ENCODE data around the gene DLG4.
A peak's percentile ranks its signal among the peaks of the same experiment; 100 is the strongest.

DLG4 gene

GRCh38 chr17:7219812-7220592 lies at the start of gene DLG4, which contains the start of gene ACADVL:
Gene DLG4, minus strand, starts transcription at chr17:7219836.
Gene ACADVL, plus strand, starts transcription at chr17:7219938. Its CDS starts 47 bp downstream, at chr17:7219985.
- DNase-seq = peak; percentile 82

DNA sequence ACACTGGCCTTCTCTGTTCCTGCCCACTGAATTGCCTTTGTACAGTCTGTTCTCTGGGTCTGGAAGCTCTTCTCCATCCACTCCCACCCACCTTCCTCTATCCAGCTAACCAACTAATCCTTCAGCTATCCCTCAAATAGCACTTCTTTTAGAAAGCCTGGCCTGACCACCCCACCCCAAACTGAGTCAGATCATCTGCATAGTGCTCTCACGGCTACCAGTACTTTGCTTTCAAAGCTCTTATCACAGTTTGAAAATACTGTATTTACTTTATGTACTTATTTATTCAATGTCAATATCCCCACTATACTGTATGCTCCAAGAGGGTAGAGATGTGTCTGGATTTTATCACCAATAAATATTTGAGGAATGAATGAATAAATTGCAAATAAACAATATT lies 47.1 kb upstream of the DLG4 start:
- no peak for DNase-seq

- DNase-seq = no peak
Measured at GRCh38 chr17:7263801-7264078, 44.1 kb upstream of the DLG4 start.

GRCh38 chr17:7262935-7263800 lies 43.5 kb upstream of the DLG4 start:
- DNase-seq = peak; percentile 25

DNA sequence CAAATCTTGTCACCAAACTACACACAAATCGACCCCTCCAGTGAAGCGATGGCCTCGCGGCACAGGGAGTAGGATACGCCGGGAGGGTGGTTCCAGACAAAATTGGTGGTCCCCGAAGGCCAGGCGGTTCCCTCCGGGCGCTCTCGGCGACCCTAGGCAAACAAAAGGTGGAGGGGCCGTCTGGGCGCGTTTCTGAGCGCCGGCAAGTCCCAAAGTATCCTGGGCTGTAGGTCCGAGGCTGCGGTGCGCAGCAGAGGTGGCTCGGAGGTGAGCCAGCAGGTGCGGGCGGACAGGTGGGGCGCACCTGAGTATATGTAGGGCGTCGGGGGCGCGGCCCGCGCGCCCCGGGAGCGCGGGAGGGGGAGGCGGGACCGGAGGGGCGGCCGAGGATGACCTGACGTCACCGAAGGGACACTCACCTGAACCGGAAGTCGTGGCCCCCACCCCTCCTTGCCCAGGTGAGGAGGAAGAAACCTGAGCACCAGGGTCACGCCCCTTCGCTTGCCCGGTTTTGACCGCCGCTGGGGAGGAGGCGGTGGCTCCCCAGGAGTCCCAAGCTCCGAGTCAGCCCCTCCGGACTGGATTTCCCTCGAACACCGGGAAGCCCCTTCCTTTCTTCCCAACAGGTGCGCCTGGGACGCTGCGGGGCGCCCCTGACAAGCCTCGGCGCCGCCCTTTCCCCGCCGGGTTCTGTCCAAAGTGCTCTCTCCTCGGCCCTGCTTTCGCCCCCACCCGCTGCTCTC lies 42.7 kb upstream of the DLG4 start, which contains the start of gene CLDN7:
TSS of gene CLDN7 (minus strand) at position 287 of the 743 bp plus-strand sequence. CDS start 435 bp downstream, outside the sequence.
- DNase-seq = no peak

- DNase-seq = peak; percentile 34
Measured at GRCh38 chr17:7261379-7262191, 41.9 kb upstream of the DLG4 start.

- peak; percentile 42 for DNase-seq
Measured at GRCh38 chr17:7260651-7261378, 41.2 kb upstream of the DLG4 start.

DNA sequence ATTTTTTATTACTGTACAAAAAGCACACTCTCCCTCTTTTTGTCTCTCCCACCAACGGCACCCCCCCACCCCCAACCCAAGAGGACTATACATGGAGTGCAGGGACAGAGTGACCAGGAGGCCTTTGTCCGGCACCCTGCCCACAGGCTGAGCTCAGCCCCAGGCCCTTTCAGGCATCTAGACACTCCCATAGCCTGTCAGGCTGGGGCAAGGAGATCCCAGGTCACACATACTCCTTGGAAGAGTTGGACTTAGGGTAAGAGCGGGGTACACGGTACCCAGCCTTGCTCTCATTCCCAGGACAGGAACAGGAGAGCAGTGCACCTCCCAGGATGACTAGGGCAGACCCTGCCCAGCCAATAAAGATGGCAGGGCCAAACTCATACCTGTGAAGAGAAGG lies 40.5 kb upstream of the DLG4 start:
- no peak for DNase-seq

- DNase-seq = no peak
Measured at GRCh38 chr17:7259555-7259889, 39.9 kb upstream of the DLG4 start.

DNA sequence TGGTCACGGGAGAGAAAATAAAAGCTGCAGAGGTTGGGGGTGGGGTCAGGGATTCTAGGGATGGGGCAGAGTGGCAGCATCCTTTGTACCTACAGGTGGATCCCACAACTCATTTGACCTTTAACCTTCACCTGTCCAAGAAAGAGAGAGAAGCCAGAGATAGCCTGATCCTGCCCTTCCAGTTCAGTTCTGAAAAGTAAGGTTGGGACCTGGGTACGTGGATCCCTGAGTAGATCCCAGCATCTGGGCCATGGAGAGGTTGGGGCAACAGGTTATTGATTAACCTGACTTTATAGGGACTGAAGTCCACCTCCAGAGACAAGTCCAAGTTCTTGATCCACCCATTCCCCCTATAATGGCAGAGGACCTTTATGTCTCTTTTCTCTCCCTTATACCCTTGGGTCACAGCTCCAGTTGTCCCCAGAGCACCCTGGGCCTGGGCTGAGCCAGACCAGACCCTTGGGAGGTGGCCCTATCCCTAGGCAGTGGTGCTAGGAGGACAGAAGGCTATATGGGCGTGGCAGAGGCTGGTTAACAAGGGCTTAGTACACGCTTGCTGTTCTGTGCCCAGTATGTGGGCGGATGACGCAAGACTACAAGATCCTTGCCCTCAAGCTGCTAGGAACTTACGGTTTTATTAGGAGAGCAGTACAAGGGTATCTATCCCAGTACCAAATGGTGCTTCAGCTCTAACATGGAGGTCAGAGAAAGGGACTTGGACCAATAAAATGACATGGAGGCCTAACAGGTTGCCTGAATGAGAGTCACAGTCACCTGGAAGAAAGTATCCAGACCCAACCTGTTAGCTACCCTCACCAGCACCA lies 39.3 kb upstream of the DLG4 start:
- DNase-seq = no peak

- no peak for DNase-seq
Measured at GRCh38 chr17:7256766-7257456, 37.3 kb upstream of the DLG4 start.

DNA sequence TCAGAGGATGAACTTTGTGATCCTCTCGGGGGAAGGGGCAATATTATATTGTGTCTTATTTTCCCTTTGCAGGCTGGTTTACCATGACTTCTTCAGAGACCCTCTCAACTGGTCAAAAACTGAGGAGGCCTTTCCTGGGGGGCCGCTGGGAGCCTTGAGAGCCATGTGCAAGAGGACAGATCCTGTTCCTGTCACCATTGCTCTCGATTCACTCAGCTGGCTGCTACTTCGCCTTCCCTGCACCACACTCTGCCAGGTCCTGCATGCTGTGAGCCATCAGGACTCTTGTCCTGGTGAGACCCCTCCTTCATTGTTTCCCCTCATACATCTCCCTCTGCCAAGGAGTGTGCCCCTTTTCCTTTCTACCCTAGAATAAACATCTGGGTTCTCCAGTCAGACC lies 34.9 kb upstream of the DLG4 start:
- no peak for DNase-seq

- no peak for DNase-seq
Measured at GRCh38 chr17:7253082-7253481, 33.4 kb upstream of the DLG4 start.

- peak; percentile 90 for DNase-seq
Measured at GRCh38 chr17:7252176-7253043, 32.8 kb upstream of the DLG4 start, which contains the start of gene ELP5. Gene ELP5, plus strand, starts transcription at chr17:7252215. Its CDS starts 336 bp downstream, at chr17:7252551.

GRCh38 chr17:7251661-7252175 lies 32.1 kb upstream of the DLG4 start, which contains the start of gene CTDNEP1:
Gene CTDNEP1, minus strand, starts transcription at chr17:7251734. Its CDS starts 438 bp downstream, at chr17:7251296.
- DNase-seq = peak; percentile 99

- peak; percentile 75 for DNase-seq
Measured at GRCh38 chr17:7250695-7251627, 31.3 kb upstream of the DLG4 start.

DNA sequence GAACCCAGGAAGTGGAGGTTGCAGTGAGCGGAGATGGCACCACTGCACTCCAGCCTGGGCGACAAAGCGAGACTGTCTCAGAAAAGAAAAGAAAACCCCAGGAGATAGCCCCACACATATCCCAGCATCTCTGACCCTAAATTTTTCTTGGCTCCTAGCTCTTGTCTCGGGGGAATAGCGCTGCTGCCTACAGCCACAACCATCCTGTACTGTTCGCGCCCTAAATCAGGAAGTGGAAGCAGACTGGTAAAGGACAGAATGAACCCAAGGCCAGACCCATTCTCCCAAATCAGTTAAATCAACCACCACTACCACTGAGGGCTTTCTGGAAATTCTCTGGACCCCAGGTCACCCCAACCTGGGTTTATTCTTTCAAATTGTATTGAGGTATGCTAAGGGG lies 30.2 kb upstream of the DLG4 start:
- DNase-seq = no peak

DNA sequence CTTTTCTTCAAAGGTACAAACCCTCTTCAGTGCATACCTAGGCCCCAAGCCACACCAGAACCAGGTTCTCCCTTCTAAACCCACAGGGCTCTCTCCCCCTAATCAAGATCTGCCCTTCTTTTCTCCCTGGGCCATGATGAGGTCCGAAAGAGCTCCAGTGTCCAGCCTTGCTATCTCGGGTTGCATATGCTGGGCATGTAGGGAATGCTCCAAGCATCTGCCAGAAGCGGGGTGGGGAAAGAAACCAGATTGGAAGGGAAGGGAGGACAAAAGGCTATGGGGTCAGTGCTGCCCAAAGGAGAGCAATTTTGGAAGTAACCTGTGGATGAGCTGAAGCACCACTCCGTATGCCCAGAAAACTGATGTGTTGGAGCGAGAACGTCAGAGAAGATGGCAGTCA lies 29.6 kb upstream of the DLG4 start:
- no peak for DNase-seq
